Uterus (tissue), 2 donors: Measurements from ENCODE around the gene RNASEL.
"Not testable (repeated sequence)": the region's sequence is repeated elsewhere in the genome, so short reads cannot be mapped to it uniquely, and the experiment has no call there.

Experiments used
- POLR2A ChIP-seq, 2 donors: fragments of 450-650 bp; IDR thresholded peaks; one replicate each; pipeline ENCODE4 v1.6.1; 2016; ENCODE audit warnings: antibody characterized with exemption in 2 of 2, mild to moderate bottlenecking in 1 of 2, moderate library complexity in 1 of 2
- TF ChIP-seq, protein P1 (sequence below), 4 experiments: fragments of 200-600 bp in 2 of 4; fragments of 450-650 bp in 2 of 4; sonication (generic) in 2 of 4; IDR thresholded peaks; one replicate each; pipeline ENCODE4 v1.5.1; 2016 to 2019; ENCODE audit warnings: antibody characterized with exemption in 4 of 4, mild to moderate bottlenecking in 2 of 4, moderate library complexity in 1 of 4

DNA sequence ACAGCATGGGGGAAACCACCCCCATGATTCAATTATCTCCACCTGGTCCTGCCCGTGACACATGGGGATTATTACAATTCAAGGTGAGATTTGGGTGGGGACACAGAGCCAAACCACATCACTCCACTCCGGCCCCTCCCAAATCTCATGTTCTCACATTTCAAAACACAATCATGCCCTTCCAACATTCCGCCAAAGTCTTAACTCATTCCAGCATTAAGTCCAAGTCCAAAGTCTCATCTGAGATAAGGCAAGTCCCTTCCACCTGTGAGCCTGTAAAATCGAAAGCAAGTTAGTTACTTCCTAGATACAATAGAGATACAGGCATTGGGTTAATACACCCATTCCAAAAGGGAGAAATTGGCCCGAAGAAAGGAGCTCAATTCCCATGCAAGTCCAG, 60.9 kb downstream of the RNASEL start:
- TF ChIP-seq, protein P1, sequence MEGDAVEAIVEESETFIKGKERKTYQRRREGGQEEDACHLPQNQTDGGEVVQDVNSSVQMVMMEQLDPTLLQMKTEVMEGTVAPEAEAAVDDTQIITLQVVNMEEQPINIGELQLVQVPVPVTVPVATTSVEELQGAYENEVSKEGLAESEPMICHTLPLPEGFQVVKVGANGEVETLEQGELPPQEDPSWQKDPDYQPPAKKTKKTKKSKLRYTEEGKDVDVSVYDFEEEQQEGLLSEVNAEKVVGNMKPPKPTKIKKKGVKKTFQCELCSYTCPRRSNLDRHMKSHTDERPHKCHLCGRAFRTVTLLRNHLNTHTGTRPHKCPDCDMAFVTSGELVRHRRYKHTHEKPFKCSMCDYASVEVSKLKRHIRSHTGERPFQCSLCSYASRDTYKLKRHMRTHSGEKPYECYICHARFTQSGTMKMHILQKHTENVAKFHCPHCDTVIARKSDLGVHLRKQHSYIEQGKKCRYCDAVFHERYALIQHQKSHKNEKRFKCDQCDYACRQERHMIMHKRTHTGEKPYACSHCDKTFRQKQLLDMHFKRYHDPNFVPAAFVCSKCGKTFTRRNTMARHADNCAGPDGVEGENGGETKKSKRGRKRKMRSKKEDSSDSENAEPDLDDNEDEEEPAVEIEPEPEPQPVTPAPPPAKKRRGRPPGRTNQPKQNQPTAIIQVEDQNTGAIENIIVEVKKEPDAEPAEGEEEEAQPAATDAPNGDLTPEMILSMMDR (IDR thresholded peaks at IDR 0.05): not testable (repeated sequence)
- not testable (repeated sequence) for TF ChIP-seq POLR2A (IDR thresholded peaks at IDR 0.05)
